ENCODE measurements around the gene OR2F1.
A peak's percentile ranks its signal among the peaks of the same experiment; 100 is the strongest.

OR2F1 gene

GRCh38 chr7:143978585-143978984 lies 23.9 kb downstream of the OR2F1 start:
- DNase-seq (ENCODE audit: low spot score), result no peak
- TF ChIP-seq CTCF (IDR thresholded peaks at IDR 0.05; ENCODE audit: extremely low read depth, missing control alignments), result no peak

GRCh38 chr7:143979359-143979758 lies 24.7 kb downstream of the OR2F1 start:
- DNase-seq (ENCODE audit: low spot score), result no peak
- no peak for TF ChIP-seq CTCF (IDR thresholded peaks at IDR 0.05; ENCODE audit: extremely low read depth, missing control alignments)

- DNase-seq (ENCODE audit: low spot score), result no peak
- TF ChIP-seq CTCF (IDR thresholded peaks at IDR 0.05; ENCODE audit: extremely low read depth, missing control alignments), result no peak
These were observed 25.4 kb downstream of the OR2F1 start for GRCh38 chr7:143979998-143980397.

GRCh38 chr7:143980746-143981510 lies 26.3 kb downstream of the OR2F1 start:
- no peak for TF ChIP-seq CTCF (IDR thresholded peaks at IDR 0.05; ENCODE audit: extremely low read depth, missing control alignments)
- no peak for DNase-seq (ENCODE audit: low spot score)

GRCh38 chr7:143983960-143984359 lies 29.3 kb downstream of the OR2F1 start:
- DNase-seq (ENCODE audit: low spot score), result no peak
- TF ChIP-seq CTCF (IDR thresholded peaks at IDR 0.05; ENCODE audit: extremely low read depth, missing control alignments), result no peak

- no peak for TF ChIP-seq CTCF (IDR thresholded peaks at IDR 0.05; ENCODE audit: extremely low read depth, missing control alignments)
- peak; percentile 38 for DNase-seq (ENCODE audit: low spot score)
These were observed 32.9 kb downstream of the OR2F1 start for GRCh38 chr7:143987513-143987912.

GRCh38 chr7:143988976-143989745 lies 34.5 kb downstream of the OR2F1 start:
- no peak for DNase-seq (ENCODE audit: low spot score)
- no peak for TF ChIP-seq CTCF (IDR thresholded peaks at IDR 0.05; ENCODE audit: extremely low read depth, missing control alignments)
